Stimulated activated memory B cell treated with anti-CD40 and anti-IgM and Interleukin-4, amounts not matched to agents 10 μg/mL and 1 μg/mL and 100 μg/mL, for 72 hours (primary cell): Measurements from ENCODE around the gene EIF5AL1.
"Not testable (repeated sequence)": the region's sequence is repeated elsewhere in the genome, so short reads cannot be mapped to it uniquely, and the experiment has no call there.

Experiments used
- ATAC-seq: fragments of 150-1000 bp; cut with Tn5 transposase; 2 replicates; pipeline ENCODE4 v1.10.0; 2021
- H3K27ac Mint-ChIP-seq: one replicate; pipeline ENCODE4 v1.8.0; 2022; ENCODE audit warnings: mild to moderate bottlenecking, mixed read lengths
- H3K27me3 Mint-ChIP-seq: one replicate; pipeline ENCODE4 v1.8.0; 2022; ENCODE audit warnings: mixed read lengths
- H3K36me3 Mint-ChIP-seq: one replicate; pipeline ENCODE4 v1.8.0; 2022; ENCODE audit warnings: mixed read lengths
- H3K4me1 Mint-ChIP-seq: one replicate; pipeline ENCODE4 v1.8.0; 2022; ENCODE audit warnings: mixed read lengths
- H3K4me3 Mint-ChIP-seq: one replicate; pipeline ENCODE4 v1.8.0; 2022; ENCODE audit warnings: mild to moderate bottlenecking, moderate library complexity, mixed read lengths
- H3K9me3 Mint-ChIP-seq: one replicate; pipeline ENCODE4 v1.8.0; 2022; ENCODE audit warnings: mixed read lengths

Gene EIF5AL1

DNA sequence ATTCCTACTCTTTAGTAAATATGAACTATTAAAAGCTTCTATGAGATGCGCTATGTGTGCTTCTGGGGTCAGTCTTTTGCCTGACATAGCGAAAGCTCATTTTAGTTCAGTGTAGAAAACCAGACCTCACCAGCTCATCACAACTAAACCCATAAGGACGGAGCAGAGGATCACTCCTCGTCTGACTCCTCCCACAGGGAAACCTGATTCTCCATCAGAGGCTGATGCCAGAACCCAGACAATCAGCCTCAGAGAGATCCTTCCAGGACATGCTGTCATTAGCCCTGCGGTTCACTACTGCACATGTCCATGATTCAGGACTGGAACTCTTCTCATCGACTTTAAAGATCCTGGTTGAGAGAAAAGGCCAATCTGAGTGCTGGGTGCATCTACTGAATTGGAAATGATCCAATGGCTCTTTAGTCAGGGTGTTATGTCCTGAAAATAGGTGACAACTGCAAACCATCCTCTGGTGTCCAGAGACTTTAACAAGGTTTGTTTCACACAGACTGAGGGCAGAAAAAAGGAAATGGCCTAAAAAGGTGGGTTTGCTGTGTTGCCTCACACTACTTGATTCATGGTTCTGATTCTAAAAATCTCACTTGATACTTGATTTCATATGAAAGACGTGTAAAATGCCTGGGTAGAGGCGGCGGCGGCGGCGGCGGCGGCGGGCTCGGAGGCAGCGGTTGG is at the start of gene EIF5AL1:
TSS of gene EIF5AL1 (plus strand) at position 643 of the 693 bp plus-strand sequence. CDS start 117 bp downstream, outside the sequence.
- H3K27ac Mint-ChIP-seq, H3K36me3 Mint-ChIP-seq, ATAC-seq, H3K4me3 Mint-ChIP-seq, H3K4me1 Mint-ChIP-seq, H3K9me3 Mint-ChIP-seq: not testable (repeated sequence)
- H3K27me3 Mint-ChIP-seq = peaks cover 17% of the 10 kb centered on the region

DNA sequence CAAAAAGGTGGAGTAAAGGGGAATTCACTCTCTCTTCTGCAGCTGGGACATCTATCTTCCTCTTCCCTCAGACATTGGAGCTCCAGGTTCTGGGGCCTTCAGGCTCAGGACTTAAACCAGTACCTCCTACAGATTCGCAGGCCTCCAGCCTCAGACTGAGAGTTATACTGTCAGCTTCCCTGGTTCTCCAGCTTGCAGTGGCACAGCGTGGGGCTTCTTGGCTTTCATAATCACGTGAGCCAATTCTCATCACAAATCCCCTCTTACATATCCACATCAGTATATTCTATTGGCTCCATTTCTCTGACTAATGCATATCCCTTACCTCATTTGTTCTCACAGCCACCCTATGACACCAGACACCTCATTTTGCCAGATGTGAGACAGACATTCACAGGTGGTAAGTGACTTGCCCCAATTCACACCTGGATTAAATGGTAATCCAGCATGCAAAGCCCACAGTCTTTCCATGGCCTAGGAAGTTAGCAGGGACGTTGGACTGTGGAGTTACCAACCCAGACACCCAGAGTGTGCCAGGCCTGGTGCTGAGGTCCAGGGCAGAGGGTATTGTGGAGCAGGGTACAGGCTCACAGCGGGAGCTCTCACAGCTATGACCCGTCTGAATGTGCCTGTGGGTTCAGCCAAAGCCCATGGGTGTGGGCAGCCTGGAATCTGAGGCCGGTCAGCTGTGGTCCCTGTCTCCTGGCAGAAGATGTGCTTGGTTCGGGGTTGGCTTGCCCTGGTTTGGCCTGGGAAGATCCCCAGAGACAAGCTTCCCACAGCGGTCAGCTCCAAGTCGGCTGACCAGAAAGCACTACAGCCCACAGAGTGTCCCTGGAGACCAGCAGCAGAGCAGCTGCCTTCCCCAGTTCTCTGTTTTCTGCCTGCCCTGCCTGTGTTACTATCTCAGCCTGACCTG is 48.5 kb upstream of the EIF5AL1 start:
- no peak for ATAC-seq
- H3K27ac Mint-ChIP-seq = no peak overlapping the region
- no peak overlapping the region for H3K4me3 Mint-ChIP-seq
- no peaks in the 10 kb centered on the region for H3K27me3 Mint-ChIP-seq
- H3K4me1 Mint-ChIP-seq = no peaks in the 10 kb centered on the region
- no peaks in the 10 kb centered on the region for H3K36me3 Mint-ChIP-seq
- no peaks in the 10 kb centered on the region for H3K9me3 Mint-ChIP-seq

GRCh38 chr10:79465341-79465740 is 47.0 kb upstream of the EIF5AL1 start:
- Mint-ChIP-seq H3K4me1 (no peaks in the 10 kb centered on the region), H3K4me3 (no peak overlapping the region), H3K27me3 (no peaks in the 10 kb centered on the region), H3K9me3 (no peaks in the 10 kb centered on the region), H3K36me3 (no peaks in the 10 kb centered on the region), H3K27ac (no peak overlapping the region)
- ATAC-seq = no peak

- Mint-ChIP-seq H3K4me3 (no peak overlapping the region), H3K36me3 (no peaks in the 10 kb centered on the region), H3K4me1 (no peaks in the 10 kb centered on the region), H3K27me3 (peaks cover 18% of the 10 kb centered on the region), H3K9me3 (no peaks in the 10 kb centered on the region), H3K27ac (no peak overlapping the region)
- ATAC-seq = no peak
Measured at GRCh38 chr10:79468015-79468560, 44.2 kb upstream of the EIF5AL1 start.

- Mint-ChIP-seq H3K4me3 (no peak overlapping the region), H3K9me3 (no peaks in the 10 kb centered on the region), H3K4me1 (no peaks in the 10 kb centered on the region), H3K27me3 (peaks cover 27% of the 10 kb centered on the region), H3K36me3 (no peaks in the 10 kb centered on the region), H3K27ac (no peak overlapping the region)
- ATAC-seq = no peak
Measured at GRCh38 chr10:79468841-79469585, 43.3 kb upstream of the EIF5AL1 start.

GRCh38 chr10:79470096-79470495 is 42.2 kb upstream of the EIF5AL1 start:
- Mint-ChIP-seq H3K27me3 (peaks cover 38% of the 10 kb centered on the region), H3K4me1 (no peaks in the 10 kb centered on the region), H3K27ac (no peak overlapping the region), H3K36me3 (no peaks in the 10 kb centered on the region), H3K4me3 (no peak overlapping the region), H3K9me3 (no peaks in the 10 kb centered on the region)
- no peak for ATAC-seq

GRCh38 chr10:79471776-79472175 is 40.6 kb upstream of the EIF5AL1 start:
- Mint-ChIP-seq H3K27me3 (peaks cover 46% of the 10 kb centered on the region), H3K4me1 (no peaks in the 10 kb centered on the region), H3K27ac (no peak overlapping the region), H3K4me3 (no peak overlapping the region), H3K9me3 (no peaks in the 10 kb centered on the region), H3K36me3 (no peaks in the 10 kb centered on the region)
- no peak for ATAC-seq

GRCh38 chr10:79472449-79472848 is 39.9 kb upstream of the EIF5AL1 start:
- H3K4me1 Mint-ChIP-seq = no peaks in the 10 kb centered on the region
- no peak for ATAC-seq
- no peak overlapping the region for H3K4me3 Mint-ChIP-seq
- H3K27me3 Mint-ChIP-seq = peaks cover 49% of the 10 kb centered on the region
- no peaks in the 10 kb centered on the region for H3K36me3 Mint-ChIP-seq
- no peaks in the 10 kb centered on the region for H3K9me3 Mint-ChIP-seq
- no peak overlapping the region for H3K27ac Mint-ChIP-seq

DNA sequence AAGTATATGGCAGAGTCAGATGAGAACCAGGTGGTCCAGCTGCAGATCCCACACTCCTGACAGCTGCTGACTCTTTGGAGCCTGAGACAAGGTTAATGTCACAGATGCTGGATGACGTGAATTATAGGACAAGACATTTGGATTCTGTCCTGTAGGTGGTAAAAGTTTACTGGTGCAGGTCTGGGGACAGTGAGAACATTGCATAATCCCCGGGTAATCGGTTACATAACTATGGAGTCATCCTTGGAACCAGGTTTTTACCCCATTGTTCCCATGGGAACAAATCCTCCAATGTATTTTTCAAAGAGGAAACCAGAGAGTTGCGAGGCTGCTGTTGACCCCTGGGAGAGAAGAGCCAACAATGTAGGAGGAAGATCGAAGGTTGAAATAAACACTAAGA is 39.4 kb upstream of the EIF5AL1 start:
- Mint-ChIP-seq H3K36me3 (no peaks in the 10 kb centered on the region), H3K27me3 (peaks cover 54% of the 10 kb centered on the region), H3K4me1 (no peaks in the 10 kb centered on the region), H3K27ac (no peak overlapping the region), H3K4me3 (no peak overlapping the region), H3K9me3 (no peaks in the 10 kb centered on the region)
- no peak for ATAC-seq

- Mint-ChIP-seq H3K27ac (no peak overlapping the region), H3K27me3 (peaks cover 54% of the 10 kb centered on the region), H3K9me3 (no peaks in the 10 kb centered on the region), H3K4me3 (no peak overlapping the region), H3K4me1 (no peaks in the 10 kb centered on the region), H3K36me3 (no peaks in the 10 kb centered on the region)
- ATAC-seq = no peak
Measured at GRCh38 chr10:79473496-79474095, 38.7 kb upstream of the EIF5AL1 start.

DNA sequence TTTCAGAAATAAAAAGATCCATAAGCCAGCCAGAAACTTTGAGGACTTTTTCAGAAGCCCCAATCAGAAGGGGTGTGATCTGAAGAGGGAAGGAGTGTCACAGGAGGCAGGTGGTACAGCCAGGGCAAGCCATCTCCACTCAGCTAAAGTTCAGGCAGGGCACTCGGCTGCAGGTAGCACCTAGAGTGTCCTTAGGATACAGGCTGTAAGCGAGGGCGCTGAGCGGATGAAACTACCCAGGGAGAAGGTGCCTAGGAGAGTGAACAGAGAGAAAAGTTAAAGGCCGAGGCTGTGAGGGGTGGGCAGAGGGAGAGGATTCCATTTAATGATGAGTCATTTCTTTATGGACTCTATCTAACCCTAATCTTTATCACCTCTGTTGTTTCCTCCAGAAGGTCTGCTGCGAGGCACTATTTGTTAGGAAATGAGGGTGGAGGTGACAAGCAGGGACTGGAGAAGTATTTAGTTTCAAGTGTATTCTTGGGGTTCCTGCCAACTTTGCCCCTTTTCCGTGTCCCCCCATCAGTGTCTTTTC is 37.1 kb upstream of the EIF5AL1 start:
- H3K4me3 Mint-ChIP-seq = no peak overlapping the region
- H3K27ac Mint-ChIP-seq = no peak overlapping the region

GRCh38 chr10:79475877-79476276 is 36.5 kb upstream of the EIF5AL1 start:
- no peaks in the 10 kb centered on the region for H3K9me3 Mint-ChIP-seq
- no peak overlapping the region for H3K4me3 Mint-ChIP-seq
- no peaks in the 10 kb centered on the region for H3K36me3 Mint-ChIP-seq
- peaks cover 54% of the 10 kb centered on the region for H3K27me3 Mint-ChIP-seq
- H3K27ac Mint-ChIP-seq = no peak overlapping the region
- no peak for ATAC-seq
- H3K4me1 Mint-ChIP-seq = no peaks in the 10 kb centered on the region

More for the DNA sequence above, 37.1 kb upstream of the EIF5AL1 start:
- ATAC-seq = no peak
- no peaks in the 10 kb centered on the region for H3K9me3 Mint-ChIP-seq
- no peaks in the 10 kb centered on the region for H3K36me3 Mint-ChIP-seq
- H3K27me3 Mint-ChIP-seq = peaks cover 54% of the 10 kb centered on the region
- H3K4me1 Mint-ChIP-seq = no peaks in the 10 kb centered on the region

GRCh38 chr10:79476645-79477044 is 35.7 kb upstream of the EIF5AL1 start:
- ATAC-seq = no peak
- no peak overlapping the region for H3K4me3 Mint-ChIP-seq
- H3K9me3 Mint-ChIP-seq = no peaks in the 10 kb centered on the region
- no peaks in the 10 kb centered on the region for H3K36me3 Mint-ChIP-seq
- no peaks in the 10 kb centered on the region for H3K4me1 Mint-ChIP-seq
- peaks cover 50% of the 10 kb centered on the region for H3K27me3 Mint-ChIP-seq
- H3K27ac Mint-ChIP-seq = no peak overlapping the region

DNA sequence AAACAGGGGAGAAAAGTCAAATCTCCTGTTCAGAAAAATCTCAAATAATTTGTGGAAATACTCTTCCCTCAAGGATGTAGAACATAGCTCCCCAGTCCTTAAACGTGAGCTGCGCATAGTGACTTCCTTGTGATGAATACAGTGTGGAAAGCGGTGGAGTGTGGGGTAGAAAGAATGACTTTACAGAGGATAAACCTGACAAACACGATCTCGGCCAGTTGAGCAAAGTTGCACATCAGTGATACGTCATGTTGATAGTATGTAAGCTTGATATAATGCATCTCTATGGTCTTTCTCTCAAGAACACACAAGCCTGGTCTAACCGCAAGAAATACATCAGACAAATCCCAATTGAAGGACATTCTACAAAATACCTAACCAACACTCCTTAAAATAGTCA is 34.9 kb upstream of the EIF5AL1 start:
- no peak overlapping the region for H3K4me3 Mint-ChIP-seq
- H3K36me3 Mint-ChIP-seq = no peaks in the 10 kb centered on the region
- no peaks in the 10 kb centered on the region for H3K4me1 Mint-ChIP-seq
- H3K27me3 Mint-ChIP-seq = peaks cover 41% of the 10 kb centered on the region
- no peaks in the 10 kb centered on the region for H3K9me3 Mint-ChIP-seq
- ATAC-seq = no peak
- no peak overlapping the region for H3K27ac Mint-ChIP-seq
